HL-60 (cell line): ENCODE measurements around the gene APLP2.

Experiments
- DNase-seq, 2 experiments: peaks; one replicate each; pipeline ENCODE4 v3.0.0-alpha.2; 2010 to 2020; ENCODE audit warnings: low read depth in 1 of 2, low spot score in 1 of 2
- H3K27ac ChIP-seq: fragments of 250-450 bp; sonication (Bioruptor Pico); replicated peaks from 2 replicates; pipeline ENCODE4 v1.5.1; 2020; ENCODE audit warnings: mild to moderate bottlenecking, moderate library complexity
- H3K27me3 ChIP-seq: fragments of 250-450 bp; sonication (Bioruptor Pico); 2 replicates; pipeline ENCODE4 v1.5.1; 2021; ENCODE audit warnings: mild to moderate bottlenecking, moderate library complexity; ENCODE audit not compliant: insufficient read depth, poor library complexity, severe bottlenecking
- H3K4me3 ChIP-seq: replicated peaks from 2 replicates; pipeline ENCODE4 v1.5.1; 2011; ENCODE audit warnings: mild to moderate bottlenecking, control low read depth, low read length; ENCODE audit not compliant: insufficient read depth
- CTCF ChIP-seq: IDR thresholded peaks from one replicate; pipeline ENCODE4 v1.5.1; 2011; ENCODE audit warnings: low read length, control low read depth, inconsistent platforms; ENCODE audit not compliant: insufficient read depth
- GABPA ChIP-seq: IDR thresholded peaks from 2 replicates; pipeline ENCODE4 v1.6.1; 2012; ENCODE audit warnings: low read depth
- POLR2AphosphoS5 ChIP-seq: IDR thresholded peaks from 2 replicates; pipeline ENCODE4 v1.6.1; 2012; ENCODE audit warnings: low read depth
- REST ChIP-seq: IDR thresholded peaks from 2 replicates; pipeline ENCODE4 v1.6.1; 2012; ENCODE audit warnings: low read depth; ENCODE audit not compliant: insufficient replicate concordance
- SPI1 ChIP-seq: IDR thresholded peaks from 2 replicates; pipeline ENCODE4 v1.6.1; 2012; ENCODE audit warnings: low read depth, mild to moderate bottlenecking, borderline replicate concordance

The APLP2 gene

GRCh38 chr11:130092661-130093060 lies 23.0 kb downstream of the APLP2 start:
- no peak for DNase-seq
- H3K27me3 ChIP-seq: no peaks in the 10 kb centered on the region

GRCh38 chr11:130094614-130095013 lies 24.9 kb downstream of the APLP2 start:
- TF ChIP-seq POLR2AphosphoS5 (no peak), GABPA (no peak), CTCF (no peak), REST (no peak), SPI1 (peak; percentile 75; the same call in 1 of the 2 replicates)
- Histone ChIP-seq H3K27ac (no peak overlapping the region), H3K27me3 (no peaks in the 10 kb centered on the region), H3K4me3 (no peak overlapping the region)
- peak in 1 of 2 experiments; percentile 58 for DNase-seq

More at GRCh38 chr11:130092661-130093060, 23.0 kb downstream of the APLP2 start:
- TF ChIP-seq POLR2AphosphoS5 (no peak), REST (no peak), SPI1 (no peak), GABPA (no peak), CTCF (no peak)
- Histone ChIP-seq H3K27ac (no peak overlapping the region), H3K4me3 (no peak overlapping the region)

GRCh38 chr11:130095326-130095725 lies 25.6 kb downstream of the APLP2 start:
- Histone ChIP-seq H3K4me3 (no peak overlapping the region), H3K27ac (no peak overlapping the region), H3K27me3 (no peaks in the 10 kb centered on the region)
- no peak for DNase-seq
- TF ChIP-seq REST (no peak), POLR2AphosphoS5 (no peak), GABPA (no peak), SPI1 (no peak), CTCF (no peak)
